HepG2 (cell line): ENCODE measurements around the gene ODR4. TPM values are rescaled to one million over a fixed set of nuclear protein-coding genes. Genes with fewer than 3 reads are reported as not detected.

Experiments
- ATAC-seq: fragments of 200-7000 bp; cut with Tn5 transposase; 3 replicates; pipeline ENCODE4 v1.9.1; 2020; ENCODE audit warnings: mild to moderate bottlenecking, moderate library complexity
- BruUV-seq: library from RNA; stranded (reverse); fragments of 400-500 nt; replicated peaks from 2 replicates; lab custom pipeline; 2021; lab: Mats Ljungman, UMichigan
- CTCF ChIA-PET: fragments of 300-600 bp; formaldehyde crosslinking; extraction: SDS; loops from one replicate; lab custom pipeline; 2021; ENCODE audit warnings: low total read pairs, inconsistent platforms, low intra/inter-chr PET ratio; lab: Yijun Ruan, JAX
- POLR2A ChIA-PET: fragments of 350-600 bp; sonication (Branson Sonifier 250); formaldehyde crosslinking; loops from one replicate; lab custom pipeline; 2020; ENCODE audit warnings: antibody characterized with exemption, inconsistent platforms; lab: Yijun Ruan, JAX
- DNase-seq: peaks from one replicate; pipeline ENCODE4 v3.0.0-alpha.2; 2015; ENCODE audit warnings: low spot score
- FAIRE-seq: peaks from 3 replicates; lab custom pipeline; 2011; peaks lifted over from hg19 to GRCh38; lab: Jason Lieb, UNC
- H2AFZ ChIP-seq: one replicate; pipeline ENCODE4 v1.6.1; 2011; ENCODE audit warnings: low read length, inconsistent platforms
- H3K27ac ChIP-seq: fragments of 300-600 bp; 3 replicates; pipeline ENCODE4 v1.8.0; 2011; ENCODE audit warnings: mixed run types, mild to moderate bottlenecking, mixed read lengths, low read length, inconsistent platforms; ENCODE audit not compliant: insufficient read depth; ENCODE audit errors: extremely low read length
- H3K27me3 ChIP-seq, 2 experiments: fragments of 200-600 bp in 1 of 2; 2 replicates in 1 of 2; 3 replicates in 1 of 2; pipeline versions ENCODE4 v1.6.0 to v1.8.0; 2011; ENCODE audit warnings: low read length in 2 of 2, mild to moderate bottlenecking in 2 of 2, moderate library complexity in 2 of 2, inconsistent platforms in 1 of 2; ENCODE audit not compliant: insufficient read depth in 2 of 2, control insufficient read depth in 1 of 2
- H3K36me3 ChIP-seq, 2 experiments: fragments of 200-600 bp in 1 of 2; replicated peaks in 1 of 2; 2 replicates in 1 of 2; 3 replicates in 1 of 2; pipeline versions ENCODE4 v1.5.1 to v1.8.0; 2011; ENCODE audit warnings: low read length in 2 of 2, inconsistent platforms in 1 of 2; ENCODE audit not compliant: insufficient read depth in 2 of 2, control insufficient read depth in 1 of 2
- H3K4me1 ChIP-seq: 2 replicates; pipeline ENCODE4 v1.5.1; 2012; ENCODE audit warnings: low read length, inconsistent platforms; ENCODE audit not compliant: insufficient read depth
- H3K4me2 ChIP-seq: 2 replicates; pipeline ENCODE4 v1.6.0; 2011; ENCODE audit warnings: low read depth, low read length, inconsistent platforms
- H3K4me3 ChIP-seq, 3 experiments: fragments of 200-600 bp in 1 of 3; sonication (generic), shearing (Covaris generic) in 1 of 3; replicated peaks in 1 of 3; 2 replicates each; pipeline ENCODE4 v1.5.1; 2011 to 2016; ENCODE audit warnings: low read length in 3 of 3, inconsistent platforms in 2 of 3, low read depth in 2 of 3, mild to moderate bottlenecking in 2 of 3, control low read depth in 1 of 3, mixed read lengths in 1 of 3; ENCODE audit not compliant: insufficient read depth in 1 of 3
- H3K79me2 ChIP-seq: one replicate; pipeline ENCODE4 v1.6.1; 2011; ENCODE audit warnings: low read length, inconsistent platforms; ENCODE audit not compliant: insufficient read depth
- H3K9ac ChIP-seq: 2 replicates; pipeline ENCODE4 v1.6.0; 2011; ENCODE audit warnings: mild to moderate bottlenecking, low read depth, low read length, inconsistent platforms; ENCODE audit not compliant: insufficient read depth
- H3K9me3 ChIP-seq: 2 replicates; pipeline ENCODE4 v1.5.1; 2012; ENCODE audit warnings: mild to moderate bottlenecking, low read length
- H4K20me1 ChIP-seq: 2 replicates; pipeline ENCODE4 v1.6.0; 2011; ENCODE audit warnings: inconsistent platforms, mild to moderate bottlenecking, low read length, moderate library complexity; ENCODE audit not compliant: insufficient read depth
- CREB1 ChIP-seq, 2 experiments: fragments of 450-650 bp in 1 of 2; IDR thresholded peaks; 2 replicates each; pipeline ENCODE4 v1.6.1; 2016 to 2017; ENCODE audit warnings: control low read depth in 1 of 2, mild to moderate bottlenecking in 1 of 2, missing compliant biosample characterization in 1 of 2, missing genetic modification characterization in 1 of 2
- DMAP1 ChIP-seq: IDR thresholded peaks from 2 replicates; pipeline ENCODE4 v1.6.1; 2016
- IKZF1 ChIP-seq: fragments of 450-650 bp; IDR thresholded peaks from 2 replicates; pipeline ENCODE4 v1.7.1; 2016
- RERE ChIP-seq: IDR thresholded peaks from 2 replicates; pipeline ENCODE4 v1.6.1; 2016; ENCODE audit warnings: low read depth, missing genetic modification reagents, missing compliant biosample characterization
- TFDP2 ChIP-seq: sonication (generic); formaldehyde crosslinking; IDR thresholded peaks from 2 replicates; pipeline ENCODE4 v1.4.0; 2020; ENCODE audit warnings: missing genetic modification reagents
- TFE3 ChIP-seq: IDR thresholded peaks from 2 replicates; pipeline ENCODE4 v1.6.1; 2016
- THAP11 ChIP-seq: IDR thresholded peaks from 2 replicates; pipeline ENCODE4 v1.6.1; 2016; ENCODE audit warnings: missing biosample characterization, missing genetic modification reagents
- UBTF ChIP-seq: sonication (generic); formaldehyde crosslinking; IDR thresholded peaks from 2 replicates; pipeline ENCODE4 v1.4.0; 2020; ENCODE audit warnings: mild to moderate bottlenecking, missing genetic modification reagents
- ZNF234 ChIP-seq: sonication (generic); formaldehyde crosslinking; conservative IDR thresholded peaks from 2 replicates; pipeline ENCODE4 v1.5.1; 2020; ENCODE audit warnings: mild to moderate bottlenecking, missing genetic modification reagents
- ZNF790 ChIP-seq: sonication (generic); formaldehyde crosslinking; IDR thresholded peaks from 2 replicates; pipeline ENCODE4 v1.8.0; 2022; ENCODE audit warnings: missing genetic modification reagents, mild to moderate bottlenecking, borderline replicate concordance
- ZNF878 ChIP-seq: sonication (generic); formaldehyde crosslinking; IDR thresholded peaks from 2 replicates; pipeline ENCODE4 v1.8.1; 2023; ENCODE audit warnings: mild to moderate bottlenecking, missing genetic modification reagents, moderate library complexity
- in situ Hi-C: cut with HindIII; loops from 2 replicates; pipeline ENCODE4 v1.10.0; 2017; ENCODE audit warnings: low pct_unique_long_range_greater_than_20kb; ENCODE audit not compliant: extremely low pct_ligation_motif_present
- intact Hi-C: fragments of 100-400 bp; cut with micrococcal nuclease; formaldehyde crosslinking; loops from one replicate; pipeline ENCODE4 v1.10.0; 2022; ENCODE audit not compliant: unreplicated experiment
- polyA plus RNA-seq, 8 experiments: library from polyadenylated mRNA; depleted of rRNA in 3 of 8; stranded (reverse) in 7 of 8; unstranded in 1 of 8; fragments of >200 nt; fragmentation: Illumina TruSeq in 4 of 8; extraction: Trizol in 4 of 8; gene quantifications; 2 replicates each; pipeline versions ENCODE4 v1.2.1 to v1.2.3, GENCODE V29; 2011 to 2016; ENCODE audit warnings: low read depth in 4 of 8, missing spikeins in 1 of 8, mixed read lengths in 1 of 8; ENCODE audit not compliant: insufficient read depth in 1 of 8
- total RNA-seq, 5 experiments: library from RNA; depleted of rRNA; stranded (reverse); fragments of >200 nt; fragmentation: Illumina TruSeq; extraction: Trizol; gene quantifications; 2 replicates each; pipeline ENCODE4 v1.2.3, GENCODE V29; 2016; ENCODE audit warnings: low read depth in 1 of 5

The ODR4 gene
- total and polyA plus RNA-seq, 2 of the 13 experiments (the other 11 are each of a cell fraction or from before 2014, with no cell fraction given) = 16.3 to 22.0 TPM

- no peak for TF ChIP-seq TFDP2 (CRISPR knock-in tag)
- no peak for TF ChIP-seq IKZF1
Observed at GRCh38 chr1:186418503-186418902, 42.9 kb downstream of the ODR4 start (continued).

- Histone ChIP-seq H3K4me2 (no peak overlapping the region), H3K4me3 (no peak overlapping the region), H3K36me3 (peaks cover 0 to 9% of the 10 kb centered on the region in 2 experiments; a peak in 2 of 5 replicates), H3K4me1 (no peaks in the 10 kb centered on the region), H3K27ac (no peak overlapping the region), H2AFZ (no peak overlapping the region), H4K20me1 (no peaks in the 10 kb centered on the region), H3K9ac (no peak overlapping the region), H3K79me2 (no peaks in the 10 kb centered on the region), H3K9me3 (no peaks in the 10 kb centered on the region), H3K27me3 (no peaks in the 10 kb centered on the region)
- ATAC-seq (no peak), FAIRE-seq (no peak), DNase-seq (no peak)
- intact Hi-C loops (no loop called here), in situ Hi-C loops (no loop called here)
- BruUV-seq = no TSS peak
- ChIA-PET POLR2A (no interaction called here), CTCF (no interaction called here)
- no peak for TF ChIP-seq CREB1 (IDR thresholded peaks at IDR 0.05)
- no peak for TF ChIP-seq CREB1 (CRISPR knock-in tag; IDR thresholded peaks at IDR 0.05)
- TF ChIP-seq THAP11 (CRISPR knock-in tag) = no peak
- no peak for TF ChIP-seq DMAP1 (CRISPR knock-in tag)
- TF ChIP-seq ZNF790 (CRISPR knock-in tag) = no peak
- no peak for TF ChIP-seq UBTF
- no peak for TF ChIP-seq ZNF234 (CRISPR knock-in tag)
- TF ChIP-seq TFE3 (CRISPR knock-in tag) = no peak
- TF ChIP-seq RERE (CRISPR knock-in tag) = no peak
- TF ChIP-seq ZNF878 (CRISPR knock-in tag) = no peak
Observed at GRCh38 chr1:186420311-186420710, 44.7 kb downstream of the ODR4 start.
